Erythroblast (primary cell): ENCODE results near the gene PAM.

Source experiments
- GATA1 ChIP-seq: IDR thresholded peaks from 2 replicates; pipeline ENCODE4 v1.6.1; 2011; ENCODE audit warnings: low read depth, mild to moderate bottlenecking, control low read depth, low read length, moderate library complexity
- POLR2A ChIP-seq: IDR thresholded peaks from 2 replicates; pipeline ENCODE4 v1.6.1; 2011; ENCODE audit warnings: mild to moderate bottlenecking, low read length

DNA sequence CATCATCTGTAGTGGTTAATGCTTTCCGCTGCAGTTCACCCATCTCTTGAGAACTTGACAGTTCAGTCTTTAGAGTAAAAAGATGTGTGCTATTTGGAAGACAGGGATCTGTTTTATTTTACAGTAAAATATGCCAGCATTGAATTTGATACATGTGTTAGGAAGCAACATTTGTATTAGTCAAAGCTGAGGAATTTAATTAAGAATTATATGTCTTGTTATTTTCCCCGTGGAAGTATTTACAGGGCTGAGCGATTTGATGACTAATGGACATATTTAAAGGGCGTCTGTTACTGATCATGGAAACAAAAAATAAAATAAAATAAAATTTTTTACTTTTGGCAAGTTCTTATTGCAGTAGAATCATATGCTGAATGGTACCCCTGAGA is 101.3 kb downstream of the PAM start:
- TF ChIP-seq POLR2A, result no peak
- TF ChIP-seq GATA1, result no peak
